Uterus (tissue), 2 donors: ENCODE data around the gene EIF5.

Experiments used
- CTCF ChIP-seq, 4 experiments: fragments of 200-600 bp in 2 of 4; fragments of 450-650 bp in 2 of 4; sonication (generic) in 2 of 4; IDR thresholded peaks; one replicate each; pipeline ENCODE4 v1.5.1; 2016 to 2019; ENCODE audit warnings: antibody characterized with exemption in 4 of 4, mild to moderate bottlenecking in 2 of 4, moderate library complexity in 1 of 4
- POLR2A ChIP-seq, 2 donors: fragments of 450-650 bp; IDR thresholded peaks; one replicate each; pipeline ENCODE4 v1.6.1; 2016; ENCODE audit warnings: antibody characterized with exemption in 2 of 2, mild to moderate bottlenecking in 1 of 2, moderate library complexity in 1 of 2

GRCh38 chr14:103290056-103290455 lies 44.0 kb upstream of the EIF5 start:
- TF ChIP-seq CTCF (IDR thresholded peaks at IDR 0.05) (no peak), POLR2A (IDR thresholded peaks at IDR 0.05) (no peak)
